Calu3 (cell line): ENCODE measurements around the gene MAGI1. TPM values are rescaled to one million over a fixed set of nuclear protein-coding genes. Genes with fewer than 3 reads are reported as not detected.
A peak's percentile ranks its signal among the peaks of the same experiment; 100 is the strongest.

Source experiments
- BruUV-seq: library from RNA; stranded (reverse); fragments of 400-500 nt; replicated peaks from 2 replicates; lab custom pipeline; 2021; lab: Mats Ljungman, UMichigan
- CTCF ChIA-PET: fragments of 300-600 bp; sonication (Branson Sonifier 250); formaldehyde crosslinking; loops from one replicate; lab custom pipeline; 2022; ENCODE audit warnings: antibody characterized with exemption; lab: Charles Lee
- DNase-seq: peaks from one replicate; pipeline ENCODE4 v3.0.0; 2022
- H3K27ac Mint-ChIP-seq: one replicate; pipeline ENCODE4 v1.8.0; 2022; ENCODE audit warnings: mixed read lengths; ENCODE audit not compliant: unreplicated experiment
- H3K27me3 Mint-ChIP-seq: one replicate; pipeline ENCODE4 v1.8.0; 2022; ENCODE audit warnings: mixed read lengths; ENCODE audit not compliant: unreplicated experiment
- H3K36me3 Mint-ChIP-seq: one replicate; pipeline ENCODE4 v1.8.0; 2022; ENCODE audit warnings: mild to moderate bottlenecking, moderate library complexity, mixed read lengths; ENCODE audit not compliant: insufficient read depth, unreplicated experiment
- H3K4me1 Mint-ChIP-seq: one replicate; pipeline ENCODE4 v1.8.0; 2022; ENCODE audit warnings: mild to moderate bottlenecking, low read depth, mixed read lengths; ENCODE audit not compliant: unreplicated experiment
- H3K4me3 Mint-ChIP-seq: one replicate; pipeline ENCODE4 v1.8.0; 2022; ENCODE audit warnings: mild to moderate bottlenecking, low read depth, moderate library complexity, mixed read lengths; ENCODE audit not compliant: unreplicated experiment
- H3K9me3 Mint-ChIP-seq: one replicate; pipeline ENCODE4 v1.8.0; 2022; ENCODE audit warnings: low read depth, mixed read lengths; ENCODE audit not compliant: unreplicated experiment
- CTCF ChIP-seq: fragments of 200-600 bp; IDR thresholded peaks from one replicate; pipeline ENCODE4 v1.8.0; 2022; ENCODE audit warnings: antibody characterized with exemption; ENCODE audit not compliant: unreplicated experiment
- intact Hi-C: fragments of 100-400 bp; cut with micrococcal nuclease; formaldehyde crosslinking; loops from one replicate; pipeline ENCODE4 v1.10.0; 2022; ENCODE audit not compliant: unreplicated experiment
- total RNA-seq: library from RNA; stranded (reverse); gene quantifications from 2 replicates; pipeline ENCODE4 v1.2.3, GENCODE V29; 2022

The MAGI1 gene
- total RNA-seq, 1 experiment from 2014 or later, result 76.4 TPM

GRCh38 chr3:65497236-65497635 is 541.5 kb downstream of the MAGI1 start:
- H3K4me1 Mint-ChIP-seq, result peaks cover under 1% of the 10 kb centered on the region
- DNase-seq, result no peak
- no peaks in the 10 kb centered on the region for H3K36me3 Mint-ChIP-seq
- BruUV-seq, result no TSS peak
- no peaks in the 10 kb centered on the region for H3K9me3 Mint-ChIP-seq
- intact Hi-C loops, result no loop called here
- H3K4me3 Mint-ChIP-seq, result no peak overlapping the region
- no peak overlapping the region for H3K27ac Mint-ChIP-seq
- no peak for TF ChIP-seq CTCF
- no peaks in the 10 kb centered on the region for H3K27me3 Mint-ChIP-seq
- CTCF ChIA-PET, result no interaction called here

- CTCF ChIA-PET, result no interaction called here
These were observed 544.8 kb downstream of the MAGI1 start for GRCh38 chr3:65493938-65494337.

GRCh38 chr3:65493371-65493882 is 545.3 kb downstream of the MAGI1 start:
- no TSS peak for BruUV-seq
- no peak overlapping the region for H3K27ac Mint-ChIP-seq
- intact Hi-C loops, result no loop called here

More at GRCh38 chr3:65493938-65494337, 544.8 kb downstream of the MAGI1 start:
- H3K27ac Mint-ChIP-seq, result no peak overlapping the region
- no peaks in the 10 kb centered on the region for H3K27me3 Mint-ChIP-seq
- no peak for TF ChIP-seq CTCF
- intact Hi-C loops, result no loop called here
- BruUV-seq, result no TSS peak
- no peak overlapping the region for H3K4me3 Mint-ChIP-seq
- H3K4me1 Mint-ChIP-seq, result no peaks in the 10 kb centered on the region
- H3K9me3 Mint-ChIP-seq, result no peaks in the 10 kb centered on the region
- DNase-seq, result no peak
- no peaks in the 10 kb centered on the region for H3K36me3 Mint-ChIP-seq

GRCh38 chr3:65492249-65492648 is 546.5 kb downstream of the MAGI1 start:
- DNase-seq, result no peak
- Mint-ChIP-seq H3K27me3 (no peaks in the 10 kb centered on the region), H3K9me3 (no peaks in the 10 kb centered on the region), H3K4me3 (no peak overlapping the region), H3K4me1 (no peaks in the 10 kb centered on the region), H3K27ac (no peak overlapping the region), H3K36me3 (no peaks in the 10 kb centered on the region)
- TF ChIP-seq CTCF, result no peak
- TSS peak; percentile 11 for BruUV-seq
- intact Hi-C loops, result no loop called here
- CTCF ChIA-PET, result no interaction called here

More at GRCh38 chr3:65493371-65493882, 545.3 kb downstream of the MAGI1 start:
- CTCF ChIA-PET, result no interaction called here
- Mint-ChIP-seq H3K9me3 (no peaks in the 10 kb centered on the region), H3K36me3 (no peaks in the 10 kb centered on the region), H3K4me3 (no peak overlapping the region), H3K27me3 (no peaks in the 10 kb centered on the region), H3K4me1 (no peaks in the 10 kb centered on the region)
- TF ChIP-seq CTCF, result no peak
- no peak for DNase-seq
